WTC11 (cell line): ENCODE data around the gene CAMKK2. TPM values are rescaled to one million over a fixed set of nuclear protein-coding genes. Genes with fewer than 3 reads are reported as not detected.

Experiments used
- ATAC-seq: fragments of 200-7000 bp; cut with Tn5 transposase; 2 replicates; pipeline ENCODE4 v1.10.0; 2021; ENCODE audit warnings: mild to moderate bottlenecking, moderate library complexity
- CTCF ChIA-PET: fragments of 300-600 bp; sonication (Branson Sonifier 250); formaldehyde crosslinking; loops from one replicate; lab custom pipeline; 2021; ENCODE audit warnings: antibody characterized with exemption; lab: Charles Lee
- POLR2A ChIA-PET: fragments of 350-600 bp; sonication (Branson Sonifier 250); formaldehyde crosslinking; loops from one replicate; lab custom pipeline; 2021; ENCODE audit warnings: antibody characterized with exemption; lab: Charles Lee
- DNase-seq: peaks from one replicate; pipeline ENCODE4 v3.0.0; 2021; ENCODE audit warnings: low spot score
- H3K27ac Mint-ChIP-seq: 2 replicates; pipeline ENCODE4 v1.8.0; 2021; ENCODE audit warnings: mixed read lengths
- H3K27me3 Mint-ChIP-seq: 2 replicates; pipeline ENCODE4 v1.8.0; 2021; ENCODE audit warnings: low read depth, mild to moderate bottlenecking, moderate library complexity, mixed read lengths
- H3K36me3 Mint-ChIP-seq: 2 replicates; pipeline ENCODE4 v1.8.0; 2021; ENCODE audit warnings: mixed read lengths
- H3K4me1 Mint-ChIP-seq: 2 replicates; pipeline ENCODE4 v1.8.0; 2022; ENCODE audit warnings: mixed read lengths
- H3K4me3 Mint-ChIP-seq: 2 replicates; pipeline ENCODE4 v1.8.0; 2021; ENCODE audit warnings: mild to moderate bottlenecking, moderate library complexity, mixed read lengths
- H3K9me3 Mint-ChIP-seq: 2 replicates; pipeline ENCODE4 v1.8.0; 2021; ENCODE audit warnings: mixed read lengths
- ESRRA ChIP-seq: sonication (generic); formaldehyde crosslinking; IDR thresholded peaks from 2 replicates; pipeline ENCODE4 v1.8.1; 2022; ENCODE audit warnings: mild to moderate bottlenecking, missing genetic modification reagents, borderline replicate concordance
- GTF2I ChIP-seq: fragments of 250-450 bp; sonication (Bioruptor Pico); conservative IDR thresholded peaks from 2 replicates; pipeline ENCODE4 v1.4.0; 2021; ENCODE audit warnings: mild to moderate bottlenecking
- IRF2 ChIP-seq: sonication (generic); formaldehyde crosslinking; IDR thresholded peaks from 2 replicates; pipeline ENCODE4 v1.8.0; 2022; ENCODE audit warnings: low read depth, missing genetic modification reagents, borderline replicate concordance
- KAT7 ChIP-seq: sonication (generic); formaldehyde crosslinking; IDR thresholded peaks from 2 replicates; pipeline ENCODE4 v1.8.1; 2023; ENCODE audit warnings: missing genetic modification reagents, mild to moderate bottlenecking, borderline replicate concordance
- MXD4 ChIP-seq: fragments of 250-450 bp; sonication (Bioruptor Pico); IDR thresholded peaks from 2 replicates; pipeline ENCODE4 v1.8.0; 2021; ENCODE audit warnings: mild to moderate bottlenecking, moderate library complexity, borderline replicate concordance
- NR3C1 ChIP-seq: sonication (generic); formaldehyde crosslinking; conservative IDR thresholded peaks from 2 replicates; pipeline ENCODE4 v1.8.1; 2023; ENCODE audit warnings: low read depth, mild to moderate bottlenecking, missing genetic modification reagents
- SMAD4 ChIP-seq: sonication (generic); formaldehyde crosslinking; IDR thresholded peaks from 2 replicates; pipeline ENCODE4 v1.8.0; 2022; ENCODE audit warnings: mild to moderate bottlenecking, missing genetic modification reagents
- total RNA-seq: library from RNA; stranded (reverse); gene quantifications from 3 replicates; pipeline ENCODE4 v1.2.3, GENCODE V29; 2021
- TF ChIP-seq, protein P1 (sequence below): sonication (generic); formaldehyde crosslinking; IDR thresholded peaks from 2 replicates; pipeline ENCODE4 v1.8.0; 2022; ENCODE audit warnings: mild to moderate bottlenecking, missing genetic modification reagents
- TF ChIP-seq, protein P2 (sequence below): sonication (generic); formaldehyde crosslinking; IDR thresholded peaks from 2 replicates; pipeline ENCODE4 v1.8.1; 2022; ENCODE audit warnings: mild to moderate bottlenecking, missing genetic modification reagents, moderate library complexity, borderline replicate concordance
- TF ChIP-seq, protein P3 (sequence below): fragments of 250-450 bp; sonication (Bioruptor Pico); IDR thresholded peaks from 2 replicates; pipeline ENCODE4 v1.9.0; 2021; ENCODE audit warnings: moderate library complexity, mild to moderate bottlenecking, inconsistent platforms, borderline replicate concordance
- TF ChIP-seq, protein P4 (sequence below): sonication (generic); formaldehyde crosslinking; IDR thresholded peaks from 2 replicates; pipeline ENCODE4 v1.8.1; 2023; ENCODE audit warnings: mild to moderate bottlenecking, missing genetic modification reagents, moderate library complexity
- TF ChIP-seq, protein P5 (sequence below): fragments of 250-450 bp; sonication (Bioruptor Pico); IDR thresholded peaks from 2 replicates; pipeline ENCODE4 v1.8.0; 2021; ENCODE audit warnings: mild to moderate bottlenecking
- TF ChIP-seq, protein P6 (sequence below): sonication (generic); formaldehyde crosslinking; conservative IDR thresholded peaks from 2 replicates; pipeline ENCODE4 v1.8.1; 2022; ENCODE audit warnings: mild to moderate bottlenecking, missing genetic modification reagents
- TF ChIP-seq, protein P7 (sequence below): sonication (generic); formaldehyde crosslinking; IDR thresholded peaks from 2 replicates; pipeline ENCODE4 v1.8.1; 2023; ENCODE audit warnings: mild to moderate bottlenecking, missing genetic modification reagents
- TF ChIP-seq, protein P8 (sequence below): sonication (generic); formaldehyde crosslinking; IDR thresholded peaks from 2 replicates; pipeline ENCODE4 v1.8.1; 2023; ENCODE audit warnings: mild to moderate bottlenecking, missing genetic modification reagents

The CAMKK2 gene
- total RNA-seq, 1 experiment from 2014 or later, result 36.5 TPM

DNA sequence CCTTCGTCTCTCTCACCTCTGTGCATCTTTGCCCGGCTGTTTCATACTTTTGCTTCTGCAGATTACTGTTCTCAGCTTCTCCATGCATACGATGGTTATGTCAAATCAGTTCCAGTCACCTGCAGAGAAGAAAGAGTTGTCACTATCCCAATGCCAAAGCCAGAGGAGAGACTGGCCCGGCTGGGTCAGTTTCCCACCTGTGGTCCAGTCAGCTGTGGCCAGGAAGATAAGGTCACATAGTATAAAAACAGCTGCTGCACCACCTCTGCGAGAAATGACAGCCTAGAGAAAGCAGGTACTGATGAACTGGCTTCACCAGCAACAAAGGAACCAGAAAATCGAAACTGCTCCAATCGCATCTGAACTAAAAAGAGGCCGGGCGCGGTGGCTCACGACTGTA, 93.0 kb downstream of the CAMKK2 start:
- DNase-seq (no peak), ATAC-seq (no peak)
- ChIA-PET POLR2A (interaction anchor here (0.5 to 0.6 kb wide), 2 partner anchors 9 to 109 kb away, joined by 3 to 4 read pairs; no protein-coding TSS in a partner anchor), CTCF (interaction anchor here (0.6 kb wide), 1 partner anchor 63 kb away, joined by 4 read pairs; no protein-coding TSS in a partner anchor)
- no peaks in the 10 kb centered on the region for H3K36me3 Mint-ChIP-seq
- peaks cover 8% of the 10 kb centered on the region for H3K27me3 Mint-ChIP-seq
- H3K9me3 Mint-ChIP-seq, result no peaks in the 10 kb centered on the region
- no peak overlapping the region for H3K27ac Mint-ChIP-seq
- no peaks in the 10 kb centered on the region for H3K4me1 Mint-ChIP-seq
- no peak overlapping the region for H3K4me3 Mint-ChIP-seq
- TF ChIP-seq SMAD4 (CRISPR knock-in tag) (no peak), IRF2 (CRISPR knock-in tag) (no peak), KAT7 (CRISPR knock-in tag) (no peak), NR3C1 (CRISPR knock-in tag) (no peak), MXD4 (CRISPR knock-in tag) (no peak), GTF2I (CRISPR knock-in tag) (no peak), ESRRA (no peak)
- TF ChIP-seq, protein P1, sequence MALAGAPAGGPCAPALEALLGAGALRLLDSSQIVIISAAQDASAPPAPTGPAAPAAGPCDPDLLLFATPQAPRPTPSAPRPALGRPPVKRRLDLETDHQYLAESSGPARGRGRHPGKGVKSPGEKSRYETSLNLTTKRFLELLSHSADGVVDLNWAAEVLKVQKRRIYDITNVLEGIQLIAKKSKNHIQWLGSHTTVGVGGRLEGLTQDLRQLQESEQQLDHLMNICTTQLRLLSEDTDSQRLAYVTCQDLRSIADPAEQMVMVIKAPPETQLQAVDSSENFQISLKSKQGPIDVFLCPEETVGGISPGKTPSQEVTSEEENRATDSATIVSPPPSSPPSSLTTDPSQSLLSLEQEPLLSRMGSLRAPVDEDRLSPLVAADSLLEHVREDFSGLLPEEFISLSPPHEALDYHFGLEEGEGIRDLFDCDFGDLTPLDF (CRISPR knock-in tag), result no peak
- TF ChIP-seq, protein P2, sequence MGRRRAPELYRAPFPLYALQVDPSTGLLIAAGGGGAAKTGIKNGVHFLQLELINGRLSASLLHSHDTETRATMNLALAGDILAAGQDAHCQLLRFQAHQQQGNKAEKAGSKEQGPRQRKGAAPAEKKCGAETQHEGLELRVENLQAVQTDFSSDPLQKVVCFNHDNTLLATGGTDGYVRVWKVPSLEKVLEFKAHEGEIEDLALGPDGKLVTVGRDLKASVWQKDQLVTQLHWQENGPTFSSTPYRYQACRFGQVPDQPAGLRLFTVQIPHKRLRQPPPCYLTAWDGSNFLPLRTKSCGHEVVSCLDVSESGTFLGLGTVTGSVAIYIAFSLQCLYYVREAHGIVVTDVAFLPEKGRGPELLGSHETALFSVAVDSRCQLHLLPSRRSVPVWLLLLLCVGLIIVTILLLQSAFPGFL (CRISPR knock-in tag), result no peak
- TF ChIP-seq, protein P3, sequence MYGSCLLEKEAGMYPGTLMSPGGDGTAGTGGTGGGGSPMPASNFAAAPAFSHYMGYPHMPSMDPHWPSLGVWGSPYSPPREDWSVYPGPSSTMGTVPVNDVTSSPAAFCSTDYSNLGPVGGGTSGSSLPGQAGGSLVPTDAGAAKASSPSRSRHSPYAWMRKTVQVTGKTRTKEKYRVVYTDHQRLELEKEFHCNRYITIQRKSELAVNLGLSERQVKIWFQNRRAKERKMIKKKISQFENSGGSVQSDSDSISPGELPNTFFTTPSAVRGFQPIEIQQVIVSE (CRISPR knock-in tag), result no peak
- TF ChIP-seq, protein P4, sequence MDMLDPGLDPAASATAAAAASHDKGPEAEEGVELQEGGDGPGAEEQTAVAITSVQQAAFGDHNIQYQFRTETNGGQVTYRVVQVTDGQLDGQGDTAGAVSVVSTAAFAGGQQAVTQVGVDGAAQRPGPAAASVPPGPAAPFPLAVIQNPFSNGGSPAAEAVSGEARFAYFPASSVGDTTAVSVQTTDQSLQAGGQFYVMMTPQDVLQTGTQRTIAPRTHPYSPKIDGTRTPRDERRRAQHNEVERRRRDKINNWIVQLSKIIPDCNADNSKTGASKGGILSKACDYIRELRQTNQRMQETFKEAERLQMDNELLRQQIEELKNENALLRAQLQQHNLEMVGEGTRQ (CRISPR knock-in tag), result no peak
- TF ChIP-seq, protein P5, sequence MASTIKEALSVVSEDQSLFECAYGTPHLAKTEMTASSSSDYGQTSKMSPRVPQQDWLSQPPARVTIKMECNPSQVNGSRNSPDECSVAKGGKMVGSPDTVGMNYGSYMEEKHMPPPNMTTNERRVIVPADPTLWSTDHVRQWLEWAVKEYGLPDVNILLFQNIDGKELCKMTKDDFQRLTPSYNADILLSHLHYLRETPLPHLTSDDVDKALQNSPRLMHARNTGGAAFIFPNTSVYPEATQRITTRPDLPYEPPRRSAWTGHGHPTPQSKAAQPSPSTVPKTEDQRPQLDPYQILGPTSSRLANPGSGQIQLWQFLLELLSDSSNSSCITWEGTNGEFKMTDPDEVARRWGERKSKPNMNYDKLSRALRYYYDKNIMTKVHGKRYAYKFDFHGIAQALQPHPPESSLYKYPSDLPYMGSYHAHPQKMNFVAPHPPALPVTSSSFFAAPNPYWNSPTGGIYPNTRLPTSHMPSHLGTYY (CRISPR knock-in tag), result no peak
- TF ChIP-seq, protein P6, sequence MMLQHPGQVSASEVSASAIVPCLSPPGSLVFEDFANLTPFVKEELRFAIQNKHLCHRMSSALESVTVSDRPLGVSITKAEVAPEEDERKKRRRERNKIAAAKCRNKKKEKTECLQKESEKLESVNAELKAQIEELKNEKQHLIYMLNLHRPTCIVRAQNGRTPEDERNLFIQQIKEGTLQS (CRISPR knock-in tag), result no peak
- TF ChIP-seq, protein P7, sequence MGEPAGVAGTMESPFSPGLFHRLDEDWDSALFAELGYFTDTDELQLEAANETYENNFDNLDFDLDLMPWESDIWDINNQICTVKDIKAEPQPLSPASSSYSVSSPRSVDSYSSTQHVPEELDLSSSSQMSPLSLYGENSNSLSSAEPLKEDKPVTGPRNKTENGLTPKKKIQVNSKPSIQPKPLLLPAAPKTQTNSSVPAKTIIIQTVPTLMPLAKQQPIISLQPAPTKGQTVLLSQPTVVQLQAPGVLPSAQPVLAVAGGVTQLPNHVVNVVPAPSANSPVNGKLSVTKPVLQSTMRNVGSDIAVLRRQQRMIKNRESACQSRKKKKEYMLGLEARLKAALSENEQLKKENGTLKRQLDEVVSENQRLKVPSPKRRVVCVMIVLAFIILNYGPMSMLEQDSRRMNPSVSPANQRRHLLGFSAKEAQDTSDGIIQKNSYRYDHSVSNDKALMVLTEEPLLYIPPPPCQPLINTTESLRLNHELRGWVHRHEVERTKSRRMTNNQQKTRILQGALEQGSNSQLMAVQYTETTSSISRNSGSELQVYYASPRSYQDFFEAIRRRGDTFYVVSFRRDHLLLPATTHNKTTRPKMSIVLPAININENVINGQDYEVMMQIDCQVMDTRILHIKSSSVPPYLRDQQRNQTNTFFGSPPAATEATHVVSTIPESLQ, result no peak
- TF ChIP-seq, protein P8, sequence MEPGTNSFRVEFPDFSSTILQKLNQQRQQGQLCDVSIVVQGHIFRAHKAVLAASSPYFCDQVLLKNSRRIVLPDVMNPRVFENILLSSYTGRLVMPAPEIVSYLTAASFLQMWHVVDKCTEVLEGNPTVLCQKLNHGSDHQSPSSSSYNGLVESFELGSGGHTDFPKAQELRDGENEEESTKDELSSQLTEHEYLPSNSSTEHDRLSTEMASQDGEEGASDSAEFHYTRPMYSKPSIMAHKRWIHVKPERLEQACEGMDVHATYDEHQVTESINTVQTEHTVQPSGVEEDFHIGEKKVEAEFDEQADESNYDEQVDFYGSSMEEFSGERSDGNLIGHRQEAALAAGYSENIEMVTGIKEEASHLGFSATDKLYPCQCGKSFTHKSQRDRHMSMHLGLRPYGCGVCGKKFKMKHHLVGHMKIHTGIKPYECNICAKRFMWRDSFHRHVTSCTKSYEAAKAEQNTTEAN (CRISPR knock-in tag), result no peak
